ENCODE data around the gene CYP27C1.

- TF ChIP-seq MAX (IDR thresholded peaks at IDR 0.05) (peak; percentile 63), TAF1 (conservative IDR thresholded peaks at IDR 0.05) (no peak), CTCF (IDR thresholded peaks at IDR 0.05; ENCODE audit: low read depth, low read length, missing input control) (no peak), ZBTB33 (IDR thresholded peaks at IDR 0.05) (peak; percentile 52), FOXA1 (IDR thresholded peaks at IDR 0.05) (no peak), SP1 (IDR thresholded peaks at IDR 0.05) (peak; percentile 77), REST (IDR thresholded peaks at IDR 0.05) (no peak), GABPA (IDR thresholded peaks at IDR 0.05 in 1 of 2, conservative IDR thresholded peaks at IDR 0.05 in 1 of 2) (no peak)
Observed at GRCh38 chr2:127170452-127171197, 49.5 kb downstream of the CYP27C1 start.

All from liver (tissue), 3 donors.